HG02678 (cell line): ENCODE data around the gene MRPL23.
"Not testable (repeated sequence)": the region's sequence is repeated elsewhere in the genome, so short reads cannot be mapped to it uniquely, and the experiment has no call there.

Experiments
- ATAC-seq: cut with Tn5 transposase; IDR thresholded peaks from one replicate; pipeline ENCODE4 v1.9.1; 2021; ENCODE audit warnings: mild to moderate bottlenecking, moderate library complexity; ENCODE audit not compliant: unreplicated experiment

The MRPL23 gene

DNA sequence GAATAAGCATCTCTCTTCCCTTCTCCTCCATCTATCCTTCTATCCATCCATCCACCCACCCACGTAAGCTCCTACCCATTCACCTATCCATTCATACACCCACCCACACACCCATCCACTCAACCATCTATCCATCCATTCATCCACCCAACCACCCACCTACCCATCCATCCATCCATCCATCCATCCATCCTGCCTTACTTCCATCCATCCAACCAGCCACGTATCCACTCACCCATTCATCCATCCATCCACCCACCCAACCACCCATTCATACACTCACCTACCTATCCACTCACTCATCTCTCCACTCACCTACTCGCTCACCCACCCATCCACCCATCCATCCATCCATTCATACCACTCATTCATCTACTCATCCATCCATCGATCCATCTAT is 14.5 kb upstream of the MRPL23 start:
- ATAC-seq: no peak

DNA sequence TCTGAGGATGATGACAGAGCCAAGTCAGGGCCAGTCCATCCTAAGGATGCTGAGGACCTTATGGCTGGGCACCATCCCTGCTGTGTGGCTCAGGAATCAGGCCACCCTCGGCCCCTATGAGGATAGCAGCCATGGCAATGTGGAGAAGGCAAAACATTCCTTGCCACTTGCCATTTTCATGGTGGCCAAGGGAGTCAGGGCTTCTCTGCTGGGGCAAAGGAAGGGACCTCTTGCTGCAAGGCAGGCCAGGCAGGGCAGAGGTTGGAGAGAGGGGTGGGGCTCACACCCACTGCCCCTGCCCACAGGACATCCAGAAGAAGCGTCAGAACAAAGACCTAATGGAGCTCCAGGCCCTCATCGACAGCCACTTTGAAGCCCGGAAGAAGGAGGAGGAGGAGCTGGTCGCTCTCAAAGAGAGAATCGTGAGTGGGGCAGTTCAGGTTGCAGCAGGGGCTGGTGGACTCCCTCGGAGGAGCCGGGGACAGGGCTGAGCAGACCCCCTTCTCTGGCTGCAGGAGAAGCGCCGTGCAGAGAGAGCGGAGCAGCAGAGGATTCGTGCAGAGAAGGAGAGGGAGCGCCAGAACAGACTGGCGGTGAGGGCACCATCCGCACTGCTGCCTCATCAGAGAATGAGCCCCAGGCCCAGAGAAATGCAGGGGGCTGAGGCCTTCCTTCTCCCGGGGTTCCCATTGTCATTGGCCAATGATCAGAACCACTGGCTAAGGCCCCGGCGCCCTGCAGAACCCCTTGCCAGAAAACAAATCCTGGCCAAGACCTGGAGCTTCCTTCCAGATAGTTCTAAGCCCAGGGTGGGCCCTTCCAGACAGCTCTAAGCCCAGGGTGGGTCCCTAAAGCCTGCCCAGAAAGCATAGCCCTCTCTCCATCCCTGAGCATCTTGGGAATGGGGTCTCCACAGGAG is 13.5 kb upstream of the MRPL23 start:
- no peak for ATAC-seq

DNA sequence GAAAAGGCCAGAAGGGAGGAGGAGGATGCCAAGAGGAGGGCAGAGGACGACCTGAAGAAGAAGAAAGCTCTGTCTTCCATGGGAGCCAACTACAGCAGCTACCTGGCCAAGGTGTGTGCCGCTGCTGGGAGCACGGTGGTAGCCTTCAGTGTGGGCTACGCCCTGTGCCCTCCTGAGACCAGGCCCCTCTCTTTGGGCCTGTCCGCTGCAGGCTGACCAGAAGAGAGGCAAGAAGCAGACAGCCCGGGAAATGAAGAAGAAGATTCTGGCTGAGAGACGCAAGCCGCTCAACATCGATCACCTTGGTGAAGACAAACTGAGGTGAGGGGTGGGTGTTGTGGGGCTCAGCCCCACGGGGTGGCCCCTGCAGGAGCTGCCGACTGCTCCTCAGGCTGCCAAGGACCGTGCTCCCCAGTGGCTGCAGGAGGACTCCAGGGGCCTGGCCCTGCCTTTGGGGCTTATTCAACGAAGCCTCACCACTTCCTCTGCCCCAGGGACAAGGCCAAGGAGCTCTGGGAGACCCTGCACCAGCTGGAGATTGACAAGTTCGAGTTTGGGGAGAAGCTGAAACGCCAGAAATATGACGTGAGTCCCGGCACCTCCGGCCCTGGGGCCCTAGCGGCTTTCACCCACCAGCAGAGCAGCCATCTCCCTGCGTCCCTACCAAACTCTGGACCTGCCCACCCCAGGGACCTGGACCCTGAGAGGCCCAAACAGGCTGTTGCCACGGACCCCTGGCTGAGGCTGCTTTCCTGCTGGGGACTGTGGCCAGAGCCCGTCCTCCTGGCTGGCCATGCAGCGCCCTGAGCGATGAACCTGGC is 12.6 kb upstream of the MRPL23 start:
- ATAC-seq: no peak

DNA sequence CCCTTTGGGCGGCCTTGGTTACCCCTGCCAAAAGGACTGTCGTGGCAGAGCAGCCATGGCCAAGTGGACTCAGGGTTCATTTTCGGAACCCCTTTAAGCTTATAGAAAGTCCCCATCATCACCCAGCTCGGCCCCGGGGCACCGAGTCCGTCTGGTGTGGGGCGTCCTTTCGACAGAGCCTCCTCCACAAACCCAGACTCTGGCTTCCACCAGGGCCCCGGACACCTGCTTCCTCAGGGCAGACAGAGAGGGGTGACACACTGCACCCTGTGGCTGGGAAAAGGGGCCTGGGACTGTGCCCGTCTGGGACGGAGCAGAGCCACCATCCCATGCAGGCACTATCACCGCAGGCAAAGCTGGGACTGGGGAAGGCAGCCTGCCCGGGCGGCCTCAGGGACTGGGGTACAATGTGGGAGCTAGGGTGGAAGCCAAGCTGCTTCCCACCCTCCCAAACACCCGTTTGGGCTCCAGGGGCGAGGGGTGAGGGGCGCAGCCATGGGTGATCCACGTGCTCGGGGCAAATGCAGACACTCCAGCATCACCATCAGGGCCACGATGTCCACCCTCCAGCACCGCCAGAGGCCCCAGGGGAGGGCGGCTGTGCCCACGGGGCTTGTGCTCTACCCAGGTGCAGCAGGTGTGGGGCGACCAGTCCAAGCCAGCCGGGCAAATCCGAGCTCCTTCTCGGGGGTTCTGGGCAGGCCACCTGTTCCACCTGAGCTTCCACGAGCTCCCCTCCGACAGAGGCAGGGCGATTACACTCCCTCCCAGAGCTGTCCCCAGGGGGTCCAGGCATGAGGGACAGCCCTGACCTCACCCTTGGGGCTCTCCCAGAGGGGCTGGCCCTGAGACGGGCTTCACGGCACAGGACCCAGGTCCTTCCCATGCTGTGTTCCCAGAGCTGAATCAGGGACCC is 11.7 kb upstream of the MRPL23 start:
- no peak for ATAC-seq

DNA sequence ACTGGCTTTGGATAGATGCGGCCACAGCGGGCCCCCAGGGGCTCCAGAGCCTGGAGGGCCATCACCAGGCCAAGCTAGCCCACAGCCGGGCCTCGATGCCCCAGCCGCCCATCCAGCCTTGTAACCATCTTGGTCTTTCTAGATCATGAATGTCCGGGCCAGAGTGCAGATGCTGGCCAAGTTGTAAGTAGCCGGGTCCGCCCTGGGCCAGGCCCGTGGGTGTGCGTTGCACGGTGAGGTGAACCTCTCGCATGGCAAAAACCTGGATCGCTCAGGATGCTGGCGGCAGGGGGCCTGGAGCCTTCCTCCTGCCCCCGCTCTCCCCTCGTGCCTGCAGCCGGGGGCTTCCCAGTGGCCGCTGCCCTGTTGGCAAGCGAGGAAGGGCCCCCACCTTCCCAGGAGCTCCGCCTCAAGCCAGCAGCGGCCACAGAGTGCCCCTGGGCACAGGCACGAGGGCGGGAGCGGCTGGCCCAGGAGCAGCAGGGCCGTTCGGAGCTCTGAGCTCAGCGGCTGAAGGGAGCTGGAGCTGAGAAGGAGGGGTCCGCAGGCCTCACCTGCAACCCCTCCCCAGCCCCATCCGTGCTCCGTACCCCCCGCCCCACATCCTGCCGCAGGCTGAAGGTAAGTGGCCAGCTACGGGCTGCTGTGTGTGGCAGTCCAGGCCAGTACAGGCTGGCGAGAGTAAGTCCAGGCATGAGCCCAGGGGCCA is 10.9 kb upstream of the MRPL23 start:
- ATAC-seq: no peak

DNA sequence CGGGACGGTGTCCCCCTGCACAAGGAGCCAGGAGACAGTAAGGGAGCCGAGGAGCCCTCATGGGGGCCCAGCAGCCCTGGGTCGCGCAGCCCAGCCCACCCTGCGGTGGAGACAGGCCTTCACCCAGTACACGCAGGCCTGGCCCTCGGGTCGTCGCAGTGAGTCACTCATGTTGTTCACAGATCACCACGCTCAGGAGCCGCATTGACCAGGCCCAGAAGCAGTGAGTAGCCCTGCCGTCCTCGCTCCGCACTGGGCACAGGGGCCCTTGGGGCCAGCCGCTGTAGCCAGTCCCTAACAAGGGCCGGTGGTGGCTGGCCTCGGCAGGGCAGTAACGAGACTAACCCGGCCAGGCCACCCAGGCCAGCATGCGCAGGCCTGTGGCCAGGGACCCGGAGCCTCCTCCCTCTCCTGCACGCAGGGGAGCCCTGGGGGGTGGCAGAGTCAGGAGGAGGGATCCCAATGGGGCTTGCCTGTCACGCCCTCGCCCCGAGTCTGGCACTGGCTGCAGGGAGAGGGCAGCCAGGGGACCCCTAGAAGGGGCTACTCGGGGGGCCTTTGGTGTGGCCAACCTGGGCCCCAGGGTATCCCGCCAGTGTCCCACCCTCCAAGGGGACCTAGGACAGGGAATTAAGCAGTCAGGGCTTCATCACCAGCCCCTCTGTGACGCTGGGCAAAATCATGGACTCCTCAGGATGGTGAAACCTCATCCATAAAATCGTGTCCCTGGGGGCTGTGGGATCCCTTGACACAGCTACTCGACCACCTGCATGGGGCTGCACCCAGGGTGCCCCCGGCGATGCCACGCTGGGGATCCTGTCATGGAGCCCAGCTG is 10.1 kb upstream of the MRPL23 start:
- ATAC-seq: no peak

DNA sequence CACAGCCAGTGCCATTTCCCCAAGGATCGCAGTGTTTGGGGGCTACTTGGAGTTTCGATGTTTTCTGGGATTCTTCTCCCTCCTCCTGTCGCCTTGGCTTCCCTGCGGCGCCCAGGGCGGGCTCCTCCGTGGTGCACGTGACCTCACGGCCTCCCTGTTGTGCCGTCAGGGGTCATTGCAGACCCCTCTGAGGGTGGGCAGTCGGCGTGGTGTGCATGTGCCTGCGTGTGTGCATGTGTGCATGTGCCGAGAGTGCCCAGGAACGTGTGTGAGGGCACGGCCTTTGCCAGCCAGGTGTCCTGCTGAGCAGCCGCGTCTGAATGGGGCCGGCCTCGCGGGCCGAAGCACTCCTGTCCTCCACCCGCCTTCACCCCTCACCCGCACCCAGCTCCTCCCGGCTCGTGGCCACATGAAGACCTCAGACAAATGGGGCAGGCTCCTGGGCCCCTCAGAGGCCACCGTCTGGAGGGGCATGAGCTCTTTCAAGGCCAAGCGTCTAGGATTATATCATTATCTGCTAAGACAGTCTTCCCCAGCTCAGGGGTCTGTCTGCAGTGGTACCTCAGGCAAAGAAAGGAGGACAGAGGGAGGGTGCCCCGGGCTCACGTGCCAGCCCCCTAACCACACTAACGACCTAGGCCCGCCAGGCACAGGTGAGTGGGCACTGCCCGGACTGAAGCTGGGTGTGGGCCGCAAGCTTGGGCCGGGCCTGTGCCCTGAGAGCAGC is 9.4 kb upstream of the MRPL23 start:
- ATAC-seq: no peak

DNA sequence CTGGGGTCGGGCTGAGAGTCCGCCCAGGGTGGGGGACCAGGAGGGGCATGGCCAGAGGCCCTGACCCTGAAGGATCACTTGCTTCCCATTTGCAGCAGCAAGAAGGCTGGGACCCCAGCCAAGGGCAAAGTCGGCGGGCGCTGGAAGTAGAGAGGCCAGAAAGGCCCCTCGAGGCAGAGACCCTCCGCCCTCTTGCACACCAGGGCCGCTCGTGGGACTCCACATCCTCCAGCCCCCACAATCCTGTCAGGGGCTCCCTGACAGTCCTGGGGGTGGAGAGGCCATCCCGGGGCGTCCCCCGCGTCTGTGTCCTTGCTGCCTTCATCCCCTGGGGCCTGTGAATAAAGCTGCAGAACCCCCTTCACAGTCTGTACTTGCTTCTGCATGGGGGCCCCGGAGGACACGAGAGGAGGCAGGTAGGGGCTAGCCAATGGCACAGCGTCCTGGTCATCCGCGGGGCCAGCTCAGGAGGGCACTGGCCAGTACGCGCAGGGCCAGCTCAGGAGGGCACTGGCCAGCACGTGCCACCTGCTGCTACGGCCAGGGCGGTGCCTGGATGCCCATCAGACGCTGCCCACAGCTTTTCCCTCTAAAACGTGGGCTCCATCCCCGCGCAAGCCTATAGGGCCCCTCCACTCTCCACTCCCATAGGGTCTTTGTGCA is 8.7 kb upstream of the MRPL23 start:
- ATAC-seq: no peak

DNA sequence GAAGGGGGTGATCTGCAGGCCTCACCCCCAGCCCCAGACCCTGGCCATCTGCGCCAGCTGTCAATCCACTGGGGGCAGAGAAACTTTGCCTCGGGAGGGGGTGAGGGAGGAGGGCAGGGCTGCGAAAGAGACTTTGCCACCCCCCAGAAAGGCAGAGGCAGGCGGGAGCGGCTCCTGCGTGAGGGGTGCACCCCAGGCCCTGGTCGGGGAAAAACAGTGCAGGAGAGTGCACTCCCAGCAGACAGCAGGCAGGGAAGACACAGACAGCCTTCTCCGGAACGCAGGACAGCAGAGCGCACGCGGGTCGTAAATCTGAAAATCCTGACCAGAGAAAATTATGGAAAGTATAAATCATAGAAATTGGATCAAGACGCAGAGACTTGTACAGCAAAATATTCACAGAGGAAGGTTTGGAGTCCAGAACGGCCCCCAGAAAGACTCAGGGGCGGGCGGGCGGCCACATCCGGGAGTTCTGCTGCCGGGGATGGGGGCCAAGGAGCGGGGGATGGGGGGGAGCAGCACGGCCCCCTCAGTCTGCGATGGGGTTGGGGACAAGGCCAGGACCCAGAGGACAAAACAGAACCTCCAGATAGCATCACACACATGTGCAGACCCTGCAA is 8.0 kb upstream of the MRPL23 start:
- ATAC-seq: no peak

DNA sequence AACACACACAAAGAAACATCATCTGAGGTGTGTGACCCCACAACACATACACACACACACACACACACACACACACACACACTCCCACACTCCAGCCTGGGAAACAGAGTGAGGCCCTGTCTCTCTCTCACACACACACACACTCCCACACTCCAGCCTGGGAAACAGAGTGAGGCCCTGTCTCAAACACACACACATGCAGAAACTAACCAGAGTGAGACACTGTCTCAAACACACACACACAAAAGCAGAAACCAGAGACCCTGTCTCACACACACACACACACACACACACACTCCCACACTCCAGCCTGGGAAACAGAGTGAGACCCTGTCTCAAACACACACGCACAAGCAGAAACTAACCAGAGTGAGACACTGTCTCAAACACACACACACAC is 7.3 kb upstream of the MRPL23 start:
- not testable (repeated sequence) for ATAC-seq

DNA sequence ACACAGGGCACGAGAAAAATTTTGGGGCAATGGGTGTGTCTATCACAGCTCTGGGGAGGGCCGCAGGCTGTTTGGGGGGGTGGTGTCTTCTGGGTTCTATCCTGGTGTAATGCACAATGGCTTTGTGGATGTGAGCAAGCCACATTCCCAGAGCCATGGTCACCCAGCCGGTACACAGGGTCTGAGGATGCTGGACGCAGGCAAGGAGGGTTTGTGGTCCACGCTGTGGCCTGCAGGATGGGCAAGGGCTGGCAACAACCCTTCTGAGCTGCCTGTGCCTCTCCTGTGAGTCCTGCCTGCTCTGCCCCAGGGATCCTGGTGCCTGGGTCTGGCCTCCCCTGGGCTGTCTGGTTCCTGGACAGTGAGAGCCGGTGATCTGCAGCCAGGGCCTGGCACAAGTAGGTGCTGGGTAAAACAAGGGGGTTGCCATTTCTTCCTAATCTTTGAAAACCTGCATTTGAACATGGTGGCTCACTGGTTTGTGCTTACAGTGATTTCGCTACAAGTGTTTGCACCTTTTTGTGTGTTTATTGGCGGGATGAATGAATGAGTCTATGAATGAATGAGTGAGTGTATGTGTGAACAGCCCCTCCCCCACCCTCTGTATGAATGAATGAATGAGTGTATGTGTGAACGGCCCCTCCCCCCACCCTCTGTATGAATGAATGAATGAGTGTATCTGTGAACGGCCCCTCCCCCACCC is 4.4 kb upstream of the MRPL23 start:
- no peak for ATAC-seq

DNA sequence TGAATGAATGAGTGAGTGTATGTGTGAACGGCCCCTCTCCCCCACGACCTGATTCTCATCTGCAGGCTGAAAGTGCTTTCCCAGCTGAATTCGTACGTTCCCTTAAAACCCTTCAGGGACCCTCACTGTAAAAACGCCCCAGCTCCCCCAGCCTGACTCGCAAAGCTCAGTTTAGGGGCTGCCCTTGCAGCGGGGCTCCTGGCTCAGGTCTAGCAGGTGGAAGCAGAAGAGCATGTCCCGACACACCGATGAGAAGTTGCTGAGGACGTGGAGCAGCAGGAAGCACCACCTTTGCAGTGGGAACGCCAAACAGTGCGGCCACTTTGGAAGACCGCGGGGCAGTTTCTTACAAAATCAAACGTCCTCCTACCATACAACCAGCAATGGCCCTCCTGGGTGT is 3.6 kb upstream of the MRPL23 start:
- ATAC-seq: no peak

DNA sequence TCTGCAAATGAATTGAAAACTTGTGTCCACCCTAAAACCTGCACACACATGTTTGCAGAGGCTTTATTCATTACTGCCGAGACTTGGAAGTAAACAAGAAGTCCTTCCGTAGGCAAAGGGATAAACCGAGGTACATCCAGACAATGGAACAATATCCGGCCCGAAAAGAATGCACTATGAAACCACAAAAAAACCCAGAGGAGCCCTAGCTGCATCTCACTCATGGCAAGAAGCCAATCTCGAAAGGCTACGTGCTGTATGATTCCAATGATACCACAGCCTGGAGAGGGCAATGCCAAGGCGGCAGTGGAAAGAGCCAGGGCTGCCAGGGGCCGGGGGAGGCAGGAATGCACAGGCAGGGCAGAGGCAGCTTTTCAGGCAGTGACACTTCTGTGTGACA is 3.2 kb upstream of the MRPL23 start:
- no peak for ATAC-seq

DNA sequence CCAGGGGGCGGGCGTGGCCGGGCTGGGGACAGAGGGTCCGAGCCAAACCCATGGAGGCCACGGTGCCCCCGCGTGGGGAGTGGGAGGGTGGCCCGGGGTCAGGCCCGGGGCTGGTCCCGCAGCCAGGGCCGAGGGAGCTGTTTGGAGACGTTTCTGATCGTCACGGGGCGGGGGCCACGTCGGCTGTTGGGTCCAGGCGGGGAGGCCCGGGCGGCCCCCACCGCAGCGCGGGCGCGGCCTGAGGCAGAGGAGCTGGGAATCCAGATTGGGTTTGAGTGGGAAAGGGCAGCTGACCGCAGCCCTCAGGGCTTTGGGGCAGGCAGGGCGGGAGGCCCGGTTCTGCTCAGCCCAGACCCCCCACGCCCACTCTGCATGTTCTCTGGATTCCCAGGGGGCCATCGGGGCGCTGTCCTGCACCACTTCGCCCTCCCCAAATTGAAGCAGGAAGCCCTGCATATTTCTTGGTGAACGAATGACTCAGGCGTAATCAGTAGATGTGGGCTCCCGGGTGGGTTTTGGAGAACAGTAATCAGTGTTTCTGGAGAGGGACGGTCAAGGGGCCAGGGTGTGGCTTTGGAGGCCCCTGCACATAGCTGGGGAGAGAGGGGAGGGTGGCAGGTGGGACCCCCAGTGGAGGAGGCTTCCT is 583 bp downstream of the MRPL23 start:
- ATAC-seq: peak; percentile 12

DNA sequence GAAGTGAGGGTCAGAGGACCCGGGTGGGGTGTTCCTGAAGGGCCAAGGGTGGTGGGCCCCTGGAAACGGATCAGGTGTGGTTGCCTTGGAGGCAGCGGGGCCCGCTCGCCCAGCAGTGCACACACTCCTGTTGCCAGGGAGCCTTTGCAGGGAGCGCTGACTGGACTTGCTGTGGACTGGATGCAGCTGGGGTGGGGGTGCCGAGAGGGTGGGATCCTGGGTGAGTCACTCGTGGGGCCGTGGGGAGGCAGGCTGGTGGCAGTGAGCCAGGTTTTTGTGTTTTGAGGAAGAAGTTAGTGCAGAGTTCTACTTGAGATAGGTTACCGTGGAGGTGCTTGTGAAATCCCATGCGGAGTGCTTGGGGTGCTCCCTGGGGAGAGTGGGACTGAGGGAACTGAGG is 1.3 kb downstream of the MRPL23 start:
- ATAC-seq: no peak

DNA sequence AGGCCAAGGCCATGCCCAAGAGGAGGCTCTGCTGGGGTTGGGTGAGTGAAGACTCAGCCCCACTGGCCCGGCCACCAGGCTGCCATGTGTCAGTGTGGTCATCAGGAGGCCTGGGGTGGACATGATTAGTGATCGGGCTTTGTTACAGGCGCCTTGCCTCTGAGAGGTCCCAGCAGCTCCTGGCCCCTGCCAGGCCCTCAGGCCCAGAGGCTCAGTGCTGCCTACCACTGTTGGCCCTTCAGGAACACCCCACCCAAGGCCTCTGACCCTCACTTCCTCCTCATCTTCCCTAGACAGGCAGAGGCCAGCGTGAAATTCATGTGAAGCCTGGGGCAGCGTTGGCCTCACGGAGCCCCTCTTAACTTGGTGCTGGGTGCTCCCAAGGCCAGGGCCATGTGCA is 2.2 kb downstream of the MRPL23 start:
- ATAC-seq: no peak

DNA sequence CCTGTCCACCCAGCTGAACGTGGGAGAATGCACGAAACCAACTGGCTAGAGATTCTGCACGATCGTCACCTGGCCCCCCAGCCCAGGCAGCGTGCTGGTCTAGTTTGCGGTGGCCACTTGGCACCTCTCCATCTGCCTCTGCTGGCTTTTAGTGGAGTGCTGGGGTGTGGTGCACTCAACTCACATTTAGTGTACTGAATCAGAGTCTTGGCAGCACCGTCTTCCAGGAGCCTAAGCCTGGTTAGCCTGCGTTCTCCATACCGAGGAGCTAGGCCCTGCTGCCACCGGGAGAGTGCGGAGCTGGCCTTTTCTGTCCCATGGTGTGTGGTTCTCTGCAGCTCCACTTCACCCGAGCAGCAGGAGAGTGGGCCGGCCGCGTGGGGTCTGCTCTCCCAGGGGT is 2.8 kb downstream of the MRPL23 start:
- no peak for ATAC-seq
